GM23248 (cell line): ENCODE results near the gene PTPN7.

Source experiments
- EZH2 ChIP-seq: fragments of 200-600 bp; sonication (generic); IDR thresholded peaks from 2 replicates; pipeline ENCODE4 v1.6.1; 2018; ENCODE audit warnings: antibody characterized with exemption, mild to moderate bottlenecking; ENCODE audit not compliant: insufficient read depth, poor library complexity, severe bottlenecking
- EZH2phosphoT487 ChIP-seq: fragments of 200-600 bp; sonication (generic); IDR thresholded peaks from 2 replicates; pipeline ENCODE4 v1.6.1; 2018; ENCODE audit warnings: antibody characterized with exemption, moderate library complexity, mild to moderate bottlenecking, low read depth; ENCODE audit not compliant: insufficient read depth

- TF ChIP-seq EZH2phosphoT487 (no peak), EZH2 (no peak)
These were observed 25.1 kb downstream of the PTPN7 start for GRCh38 chr1:202135221-202135721.
